Stimulated activated CD8-positive, alpha-beta memory T cell treated with anti-CD3 and anti-CD28 coated beads, Interleukin-4, amount 100 ng/mL, for 48 hours (primary cell): Measurements from ENCODE around the gene AMPD2.

ENCODE experiments used
- DNase-seq: peaks from one replicate; pipeline ENCODE4 v3.0.0-alpha.2; 2020

Gene AMPD2

GRCh38 chr1:109619576-109620400, at the start of gene AMPD2, which contains the start of gene GNAT2:
TSS of gene AMPD2 (plus strand) at chr1:109619837. CDS start at chr1:109621176, 1,339 bp downstream.
TSS of gene GNAT2 (minus strand) at chr1:109619616. CDS start at chr1:109612870, 6,746 bp downstream.
- peak; percentile 83 for DNase-seq

- no peak for DNase-seq
Observed at GRCh38 chr1:109570414-109570813, 49.2 kb upstream of the AMPD2 start.

GRCh38 chr1:109573785-109574184, 45.9 kb upstream of the AMPD2 start:
- no peak for DNase-seq

GRCh38 chr1:109578947-109579443, 40.6 kb upstream of the AMPD2 start:
- DNase-seq = no peak

GRCh38 chr1:109579491-109579890, 40.1 kb upstream of the AMPD2 start:
- DNase-seq = no peak

GRCh38 chr1:109582021-109582420, 37.6 kb upstream of the AMPD2 start:
- DNase-seq = no peak

GRCh38 chr1:109584766-109585165, 34.9 kb upstream of the AMPD2 start:
- no peak for DNase-seq

GRCh38 chr1:109586055-109586454, 33.6 kb upstream of the AMPD2 start:
- DNase-seq = no peak

GRCh38 chr1:109589177-109589576, 30.5 kb upstream of the AMPD2 start:
- DNase-seq = no peak

- no peak for DNase-seq
Observed at GRCh38 chr1:109589679-109590078, 30.0 kb upstream of the AMPD2 start.

GRCh38 chr1:109592916-109593315, 26.7 kb upstream of the AMPD2 start:
- no peak for DNase-seq

- no peak for DNase-seq
Observed at GRCh38 chr1:109595531-109595930, 24.1 kb upstream of the AMPD2 start.

GRCh38 chr1:109598156-109598555, 21.5 kb upstream of the AMPD2 start:
- no peak for DNase-seq

GRCh38 chr1:109598655-109599054, 21.0 kb upstream of the AMPD2 start:
- DNase-seq = no peak

GRCh38 chr1:109603229-109603628, 16.4 kb upstream of the AMPD2 start:
- no peak for DNase-seq

GRCh38 chr1:109605381-109605780, 14.3 kb upstream of the AMPD2 start:
- no peak for DNase-seq

GRCh38 chr1:109609881-109610280, 9.8 kb upstream of the AMPD2 start:
- DNase-seq = no peak

GRCh38 chr1:109610609-109611307, 8.9 kb upstream of the AMPD2 start:
- DNase-seq = no peak

- no peak for DNase-seq
Observed at GRCh38 chr1:109611308-109611990, 8.2 kb upstream of the AMPD2 start.

- no peak for DNase-seq
Observed at GRCh38 chr1:109613361-109614147, 6.1 kb upstream of the AMPD2 start.

GRCh38 chr1:109615879-109616278, 3.8 kb upstream of the AMPD2 start:
- no peak for DNase-seq

- no peak for DNase-seq
Observed at GRCh38 chr1:109616391-109616790, 3.2 kb upstream of the AMPD2 start.
